ENCODE data around the gene MED1. TPM values are rescaled to one million over a fixed set of nuclear protein-coding genes. Genes with fewer than 3 reads are reported as not detected.
"Not testable (repeated sequence)": the region's sequence is repeated elsewhere in the genome, so short reads cannot be mapped to it uniquely, and the experiment has no call there.

Gene MED1
- total and polyA plus RNA-seq, 2 experiments from 2014 or later, result 12.7 to 17.6 TPM

DNA sequence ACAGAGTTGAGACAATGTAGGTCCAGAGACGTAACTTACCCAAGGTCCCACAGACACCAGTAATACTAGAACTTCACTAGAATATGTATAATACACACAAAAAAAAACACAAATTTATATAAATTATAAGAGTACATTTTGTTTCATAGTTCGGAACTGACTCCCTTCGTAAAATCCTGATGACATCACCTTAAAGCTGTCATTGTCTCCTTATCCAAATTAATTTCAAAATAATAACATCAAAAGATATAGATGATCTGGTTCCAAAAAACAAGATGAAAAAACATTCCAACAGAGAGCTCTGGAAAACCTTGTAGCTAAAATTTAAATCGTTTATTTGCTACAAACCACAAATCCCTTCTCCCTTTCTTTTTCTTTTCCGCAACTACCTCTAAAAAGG lies 59.6 kb downstream of the MED1 start:
- Histone ChIP-seq H3K27ac (no peak overlapping the region), H3K36me3 (no peaks in the 10 kb centered on the region), H3K9me3 (ENCODE audit: low read depth) (no peaks in the 10 kb centered on the region), H3K4me1 (ENCODE audit: low read depth) (no peaks in the 10 kb centered on the region), H3K27me3 (no peaks in the 10 kb centered on the region), H3K4me3 (no peak overlapping the region)
- DNase-seq (ENCODE audit: low read depth in 1 of 2, low spot score in 1 of 2), result no peak
- no peak for TF ChIP-seq CTCF (IDR thresholded peaks at IDR 0.05; ENCODE audit: low read depth, low read length)

DNA sequence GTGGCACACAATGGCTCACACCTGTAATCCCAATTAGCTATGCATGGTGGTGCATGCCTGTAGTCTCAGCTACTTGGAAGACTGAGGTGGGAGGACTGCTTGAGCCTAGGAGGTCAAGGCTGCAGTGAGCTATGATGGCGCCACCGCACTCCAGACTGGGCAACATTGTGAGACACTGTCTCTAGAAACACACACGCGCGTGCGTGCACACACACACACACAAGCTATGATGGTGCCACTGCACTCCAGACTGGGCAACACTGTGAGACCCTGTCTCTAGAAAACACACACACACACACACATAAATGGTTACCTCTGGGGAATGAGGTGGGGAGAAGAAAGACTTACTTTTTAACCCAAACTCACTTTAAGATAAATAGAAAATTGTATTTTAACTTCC lies 66.0 kb downstream of the MED1 start:
- Histone ChIP-seq H3K4me1 (ENCODE audit: low read depth) (no peaks in the 10 kb centered on the region), H3K36me3 (no peaks in the 10 kb centered on the region), H3K4me3 (no peak overlapping the region), H3K27me3 (no peaks in the 10 kb centered on the region), H3K27ac (no peak overlapping the region), H3K9me3 (ENCODE audit: low read depth) (no peaks in the 10 kb centered on the region)
- TF ChIP-seq CTCF (IDR thresholded peaks at IDR 0.05; ENCODE audit: low read depth, low read length), result no peak
- no peak for DNase-seq (ENCODE audit: low read depth in 1 of 2, low spot score in 1 of 2)

DNA sequence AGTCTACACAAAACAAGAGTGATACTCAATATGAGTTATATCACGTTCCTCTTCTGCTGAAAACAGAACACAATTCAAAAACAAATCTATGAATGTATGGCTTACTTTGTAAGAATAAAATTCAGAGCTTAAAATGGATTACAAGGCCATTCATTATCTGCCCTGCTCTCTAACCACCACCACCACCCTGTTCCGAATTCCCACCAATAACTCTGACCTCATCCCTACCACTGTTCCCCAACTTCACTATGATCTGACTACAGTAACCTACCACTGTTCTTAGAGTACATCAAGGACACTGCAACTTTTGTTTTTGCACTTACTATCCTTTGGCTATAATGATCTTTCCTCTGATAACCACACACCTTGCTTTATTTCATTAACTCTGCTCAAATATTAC lies 70.9 kb downstream of the MED1 start:
- H3K4me1 ChIP-seq (ENCODE audit: low read depth), result no peaks in the 10 kb centered on the region
- H3K27me3 ChIP-seq, result no peaks in the 10 kb centered on the region
- H3K27ac ChIP-seq, result no peak overlapping the region
- no peaks in the 10 kb centered on the region for H3K36me3 ChIP-seq
- H3K4me3 ChIP-seq, result no peak overlapping the region
- no peak for TF ChIP-seq CTCF (IDR thresholded peaks at IDR 0.05; ENCODE audit: low read depth, low read length)
- no peaks in the 10 kb centered on the region for H3K9me3 ChIP-seq (ENCODE audit: low read depth)
- no peak for DNase-seq (ENCODE audit: low read depth in 1 of 2, low spot score in 1 of 2)

- Histone ChIP-seq H3K27ac (no peak overlapping the region), H3K36me3 (no peaks in the 10 kb centered on the region), H3K27me3 (no peaks in the 10 kb centered on the region), H3K4me1 (ENCODE audit: low read depth) (no peaks in the 10 kb centered on the region), H3K9me3 (ENCODE audit: low read depth) (no peaks in the 10 kb centered on the region), H3K4me3 (no peak overlapping the region)
- TF ChIP-seq CTCF (IDR thresholded peaks at IDR 0.05; ENCODE audit: low read depth, low read length), result no peak
- DNase-seq (ENCODE audit: low read depth in 1 of 2, low spot score in 1 of 2), result no peak
These were observed 74.6 kb downstream of the MED1 start for GRCh38 chr17:39376434-39376833.

DNA sequence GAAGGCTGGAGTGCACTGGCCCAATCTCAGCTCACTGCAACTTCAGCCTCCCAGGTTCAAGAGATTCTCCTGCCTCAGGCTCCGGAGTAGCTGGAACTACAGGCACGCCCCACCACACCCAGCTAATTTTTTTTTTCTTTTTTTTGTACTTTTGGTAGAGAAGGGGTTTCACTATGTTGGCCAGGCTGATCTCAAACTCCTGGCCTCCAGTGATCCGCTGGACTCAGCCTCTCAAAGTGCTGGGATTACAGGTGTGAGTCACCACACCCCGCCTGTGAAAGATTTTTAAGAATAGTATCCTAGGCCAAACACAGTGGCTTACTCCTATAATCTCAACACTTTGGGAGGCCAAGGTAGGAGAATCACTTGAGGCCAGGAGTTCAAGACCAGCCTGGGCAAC lies 83.3 kb downstream of the MED1 start:
- H3K36me3 ChIP-seq; H3K4me3 ChIP-seq; H3K27ac ChIP-seq; H3K9me3 ChIP-seq (ENCODE audit: low read depth); H3K27me3 ChIP-seq; DNase-seq (ENCODE audit: low read depth in 1 of 2, low spot score in 1 of 2): not testable (repeated sequence)
- peaks cover 11% of the 10 kb centered on the region for H3K4me1 ChIP-seq (ENCODE audit: low read depth)

GRCh38 chr17:39365872-39366271 lies 85.2 kb downstream of the MED1 start:
- no peaks in the 10 kb centered on the region for H3K27me3 ChIP-seq
- DNase-seq (ENCODE audit: low read depth in 1 of 2, low spot score in 1 of 2), result no peak
- peaks cover 12% of the 10 kb centered on the region for H3K4me1 ChIP-seq (ENCODE audit: low read depth)
- no peak overlapping the region for H3K27ac ChIP-seq
- TF ChIP-seq CTCF (IDR thresholded peaks at IDR 0.05; ENCODE audit: low read depth, low read length), result no peak
- H3K4me3 ChIP-seq, result no peak overlapping the region
- no peaks in the 10 kb centered on the region for H3K36me3 ChIP-seq
- H3K9me3 ChIP-seq (ENCODE audit: low read depth), result no peaks in the 10 kb centered on the region
